Activated CD8-positive, alpha-beta memory T cell treated with anti-CD3 and anti-CD28 coated beads for 4 hours (primary cell): ENCODE results near the gene ROBO4.

ENCODE experiments used
- DNase-seq, 2 donors: peaks; one replicate each; pipeline ENCODE4 v3.0.0-alpha.2; 2020; ENCODE audit warnings: low read depth in 2 of 2

ROBO4 gene

GRCh38 chr11:124897674-124898262, at the start of gene ROBO4:
ROBO4 (minus strand) TSS chr11:124897865; CDS start chr11:124897795, 70 bp downstream.
- no peak for DNase-seq

GRCh38 chr11:124946735-124947141, 49.1 kb upstream of the ROBO4 start:
- no peak for DNase-seq

- DNase-seq = no peak
Observed at GRCh38 chr11:124945826-124946225, 48.2 kb upstream of the ROBO4 start.

- no peak for DNase-seq
Observed at GRCh38 chr11:124944565-124944964, 46.9 kb upstream of the ROBO4 start.

- no peak for DNase-seq
Observed at GRCh38 chr11:124943741-124944140, 46.1 kb upstream of the ROBO4 start.

GRCh38 chr11:124943254-124943616, 45.6 kb upstream of the ROBO4 start:
- no peak for DNase-seq

GRCh38 chr11:124942466-124943253, 45.0 kb upstream of the ROBO4 start:
- no peak for DNase-seq

- no peak for DNase-seq
Observed at GRCh38 chr11:124941703-124942102, 44.0 kb upstream of the ROBO4 start.

GRCh38 chr11:124938970-124939369, 41.3 kb upstream of the ROBO4 start:
- DNase-seq = no peak

- no peak for DNase-seq
Observed at GRCh38 chr11:124938206-124938765, 40.6 kb upstream of the ROBO4 start.

GRCh38 chr11:124937336-124937935, 39.8 kb upstream of the ROBO4 start:
- no peak for DNase-seq

GRCh38 chr11:124935548-124936514, 38.2 kb upstream of the ROBO4 start, which contains the start of gene HEPACAM:
HEPACAM (minus strand) TSS chr11:124936047; CDS start chr11:124936006, 41 bp downstream.
- no peak for DNase-seq

- DNase-seq = no peak
Observed at GRCh38 chr11:124934862-124935547, 37.3 kb upstream of the ROBO4 start.

GRCh38 chr11:124930799-124931198, 33.1 kb upstream of the ROBO4 start:
- DNase-seq = no peak

GRCh38 chr11:124928942-124929665, 31.4 kb upstream of the ROBO4 start:
- no peak for DNase-seq

- no peak for DNase-seq
Observed at GRCh38 chr11:124923296-124923695, 25.6 kb upstream of the ROBO4 start.

- DNase-seq = no peak
Observed at GRCh38 chr11:124922831-124923230, 25.2 kb upstream of the ROBO4 start.

- DNase-seq = peak; percentile 70 to 72
Observed at GRCh38 chr11:124920870-124921609, 23.4 kb upstream of the ROBO4 start.

GRCh38 chr11:124920356-124920755, 22.7 kb upstream of the ROBO4 start:
- DNase-seq = no peak
